ENCODE data around the gene POLR1A.

DNA sequence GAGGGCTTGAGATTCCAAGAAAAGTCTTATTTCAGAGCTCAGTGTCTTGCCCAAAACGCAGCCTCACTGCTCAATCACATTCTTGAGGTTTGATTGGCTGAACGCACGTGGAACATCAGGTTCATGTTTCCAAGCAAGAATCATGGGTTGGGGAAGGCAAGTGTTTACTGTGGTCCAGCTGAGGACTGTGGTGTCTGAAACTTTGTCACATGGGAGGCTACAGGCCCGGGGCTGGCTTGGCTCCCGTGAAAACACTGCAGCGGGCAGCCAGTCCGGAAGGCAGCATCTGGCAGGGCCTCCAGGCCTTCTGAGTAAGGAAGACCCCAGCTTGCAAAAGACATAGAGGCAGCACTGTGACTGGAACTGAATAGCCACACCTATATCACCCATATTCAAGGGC is 84.7 kb downstream of the POLR1A start:
- TF ChIP-seq EP300 (IDR thresholded peaks at IDR 0.05) = peak in 1 of 2 donors; percentile 45
- TF ChIP-seq CTCF (IDR thresholded peaks at IDR 0.05) = no peak

Measured in tibial nerve (tissue), 4 donors.